Measurements from ENCODE around the gene OBP2B.

- no peak for TF ChIP-seq CTCF (conservative IDR thresholded peaks at IDR 0.05)
- TF ChIP-seq EZH2 (IDR thresholded peaks at IDR 0.05; ENCODE audit: low read depth), result no peak
Measured at GRCh38 chr9:133203506-133204075, 5.5 kb downstream of the OBP2B start.

Measured in PC-9 (cell line).